Stomach smooth muscle (tissue), 2 donors: ENCODE data around the gene TNFAIP8.
A peak's percentile ranks its signal among the peaks of the same experiment; 100 is the strongest.

Experiments used
- H3K27ac ChIP-seq: one replicate; pipeline ENCODE4 v1.7.0; 2013; ENCODE audit warnings: mild to moderate bottlenecking, low read length, inconsistent platforms
- H3K27me3 ChIP-seq, 2 donors: one replicate each; pipeline ENCODE4 v1.7.0; 2013; ENCODE audit warnings: low read length in 2 of 2; ENCODE audit not compliant: insufficient read depth in 2 of 2, control insufficient read depth in 1 of 2
- H3K36me3 ChIP-seq, 2 donors: one replicate each; pipeline ENCODE4 v1.7.0; 2013; ENCODE audit warnings: low read length in 2 of 2; ENCODE audit not compliant: control insufficient read depth in 2 of 2, insufficient read depth in 2 of 2
- H3K4me1 ChIP-seq: one replicate; pipeline ENCODE4 v1.7.0; 2013; ENCODE audit warnings: low read length; ENCODE audit not compliant: control insufficient read depth, insufficient read depth
- H3K4me3 ChIP-seq, 2 donors: one replicate each; pipeline ENCODE4 v1.7.0; 2013; ENCODE audit warnings: low read length in 2 of 2
- H3K9ac ChIP-seq, 2 donors: one replicate each; pipeline ENCODE4 v1.7.0; 2013; ENCODE audit warnings: low read length in 2 of 2, mild to moderate bottlenecking in 1 of 2
- H3K9me3 ChIP-seq, 2 donors: one replicate each; pipeline ENCODE4 v1.7.0; 2013; ENCODE audit warnings: low read length in 2 of 2; ENCODE audit not compliant: control insufficient read depth in 2 of 2
- donor health status: healthy.
- donor health status: Pancreatic carcinoma.

TNFAIP8 gene

DNA sequence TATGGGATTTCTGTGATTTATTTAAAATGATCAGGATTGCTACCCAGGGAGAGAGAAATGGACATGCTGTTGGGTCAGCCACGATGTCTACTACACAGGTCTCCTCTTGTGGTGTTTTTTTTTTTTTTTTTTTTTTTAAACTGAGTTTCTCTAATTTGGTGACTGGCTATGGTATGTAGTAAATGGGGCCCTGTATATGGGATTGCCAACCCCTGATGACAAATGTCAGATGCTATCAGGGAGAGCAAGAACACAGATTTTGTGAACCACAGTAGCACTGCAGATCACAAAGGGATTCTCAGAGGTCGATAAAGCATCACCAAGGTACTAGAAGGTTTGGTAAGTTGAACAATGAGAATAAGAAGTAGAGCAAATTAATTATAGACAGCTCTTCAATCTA lies 16.5 kb upstream of the TNFAIP8 start:
- no peaks in the 10 kb centered on the region for H3K9me3 ChIP-seq
- no peak overlapping the region for H3K9ac ChIP-seq
- peaks cover 21% of the 10 kb centered on the region for H3K4me1 ChIP-seq
- H3K27ac ChIP-seq, result no peak overlapping the region
- no peaks in the 10 kb centered on the region for H3K36me3 ChIP-seq
- no peaks in the 10 kb centered on the region for H3K27me3 ChIP-seq
- H3K4me3 ChIP-seq, result no peak overlapping the region

DNA sequence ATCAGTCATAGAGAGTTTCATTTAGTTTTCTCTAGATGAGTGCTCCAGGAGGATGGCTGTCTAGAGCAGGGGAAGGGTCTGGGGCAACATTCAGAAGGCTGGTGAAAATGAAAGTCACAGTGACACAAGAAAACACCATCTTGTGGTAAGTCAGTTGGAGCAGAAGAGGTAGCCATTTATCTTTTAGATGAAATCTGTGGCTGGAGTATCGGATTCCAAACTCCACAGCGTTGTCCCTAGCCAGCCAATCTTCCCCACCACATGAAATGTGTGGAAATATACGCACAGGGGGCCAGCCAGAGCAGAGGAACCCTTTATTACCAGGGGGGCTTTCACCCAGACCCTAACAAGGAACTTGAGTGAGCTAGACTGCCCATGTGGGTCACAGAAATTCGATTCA lies 15.9 kb upstream of the TNFAIP8 start:
- no peak overlapping the region for H3K4me3 ChIP-seq
- no peak overlapping the region for H3K27ac ChIP-seq

DNA sequence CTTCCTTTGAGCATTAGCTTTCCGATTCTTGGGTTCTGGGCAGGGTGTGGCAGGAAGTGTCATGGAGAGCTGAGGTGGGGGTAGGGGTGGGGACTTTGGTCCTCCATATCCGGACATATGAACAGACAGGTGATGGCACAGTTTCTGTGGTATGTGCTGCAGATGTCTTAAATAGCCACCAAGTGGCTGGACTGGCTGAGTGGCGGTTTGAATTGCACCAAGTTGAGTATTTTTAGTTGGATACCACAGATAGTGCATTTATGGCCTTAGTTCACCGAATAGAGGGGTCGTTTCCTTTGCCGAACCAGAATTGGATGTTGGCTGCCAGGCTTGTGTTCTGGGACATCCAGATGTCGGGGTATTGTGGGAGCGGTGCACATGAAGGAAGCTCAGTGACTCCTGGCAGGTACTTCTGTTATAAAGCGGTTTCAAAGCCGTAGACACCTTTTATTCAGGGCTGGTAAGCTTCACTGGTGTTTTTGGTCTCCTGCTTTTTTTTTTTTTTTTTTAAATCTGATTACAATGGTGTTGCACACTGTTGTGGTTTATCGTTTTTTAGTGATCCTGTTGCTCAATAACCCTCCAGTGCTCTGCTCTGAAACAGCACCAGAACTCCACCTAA lies 15.1 kb upstream of the TNFAIP8 start:
- no peaks in the 10 kb centered on the region for H3K36me3 ChIP-seq
- H3K27ac ChIP-seq, result no peak overlapping the region
- no peak overlapping the region for H3K9ac ChIP-seq
- H3K4me3 ChIP-seq, result no peak overlapping the region
- H3K4me1 ChIP-seq, result peaks cover 21% of the 10 kb centered on the region
- no peaks in the 10 kb centered on the region for H3K9me3 ChIP-seq
- H3K27me3 ChIP-seq, result no peaks in the 10 kb centered on the region

More for the DNA sequence above, 15.9 kb upstream of the TNFAIP8 start:
- no peaks in the 10 kb centered on the region for H3K9me3 ChIP-seq
- H3K9ac ChIP-seq, result no peak overlapping the region
- peaks cover 21% of the 10 kb centered on the region for H3K4me1 ChIP-seq
- no peaks in the 10 kb centered on the region for H3K36me3 ChIP-seq
- H3K27me3 ChIP-seq, result no peaks in the 10 kb centered on the region

DNA sequence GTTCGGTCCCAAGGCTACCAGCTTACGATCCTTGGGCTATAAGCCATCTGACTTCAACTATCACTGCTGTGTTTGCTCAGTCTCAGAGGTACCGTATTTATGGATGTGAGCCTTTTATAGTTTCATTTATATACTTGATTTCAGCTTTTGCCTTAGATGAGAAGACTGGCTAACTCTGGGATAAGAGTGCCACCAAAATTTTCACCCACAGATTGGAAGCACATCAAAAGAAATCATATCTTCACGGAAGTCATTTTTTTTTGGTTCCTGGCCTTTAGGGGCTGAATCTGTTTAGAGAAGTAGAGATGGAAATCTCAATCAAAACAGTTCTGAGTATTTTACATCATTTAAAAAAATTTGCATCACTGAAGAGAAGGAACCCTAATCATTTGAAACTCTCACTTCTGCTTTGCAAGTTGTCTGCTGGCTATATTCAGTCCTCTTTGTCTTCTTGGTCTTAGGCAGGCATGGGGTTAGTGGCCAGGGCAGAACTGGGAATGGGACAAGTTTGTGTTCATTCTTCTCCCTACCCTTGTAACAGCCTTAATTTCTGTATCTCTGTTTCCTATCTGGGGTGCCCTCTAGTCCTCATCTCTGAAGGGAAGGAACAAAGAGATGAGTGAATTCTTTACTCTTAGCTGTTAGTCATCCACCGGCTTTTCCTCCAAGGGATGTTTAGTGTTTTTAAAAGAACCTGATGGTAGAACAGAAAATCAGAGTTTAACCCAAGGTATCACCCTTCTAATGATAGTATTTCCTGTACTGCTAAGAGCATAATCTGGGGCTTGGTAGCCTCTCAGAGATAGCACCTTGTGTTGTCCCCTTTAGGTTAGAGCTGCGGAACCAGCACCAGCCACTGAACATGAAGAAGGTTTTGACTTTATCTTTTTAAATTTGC lies 14.1 kb upstream of the TNFAIP8 start:
- H3K4me3 ChIP-seq, result no peak overlapping the region

DNA sequence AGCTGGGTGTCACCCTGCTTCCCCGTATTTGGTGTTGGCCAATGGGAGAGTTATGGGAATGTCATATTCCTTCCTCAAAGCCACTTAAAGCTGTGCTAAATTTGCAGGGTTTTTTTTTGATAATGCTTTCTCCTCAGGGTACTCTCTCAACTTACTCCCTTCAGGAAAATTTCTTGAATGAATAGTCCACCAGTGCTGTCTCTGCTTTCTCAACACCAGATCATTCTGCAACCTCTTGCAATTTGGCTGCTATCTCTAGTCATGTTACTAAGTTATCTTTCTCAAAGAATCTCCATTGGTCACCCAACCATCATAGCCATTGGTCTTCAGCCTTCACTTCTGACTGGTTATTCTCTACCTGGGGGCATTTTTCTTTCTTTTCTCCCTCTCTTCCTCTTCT lies 13.4 kb upstream of the TNFAIP8 start:
- H3K9me3 ChIP-seq, result no peaks in the 10 kb centered on the region
- H3K36me3 ChIP-seq, result no peaks in the 10 kb centered on the region
- peak overlapping the region in 1 of 2 donors; percentile 40 for H3K4me3 ChIP-seq
- H3K4me1 ChIP-seq, result peaks cover 20% of the 10 kb centered on the region
- H3K27ac ChIP-seq, result no peak overlapping the region
- H3K27me3 ChIP-seq, result no peaks in the 10 kb centered on the region
- H3K9ac ChIP-seq, result peak overlapping the region in 1 of 2 donors; percentile 11

More for the DNA sequence above, 14.1 kb upstream of the TNFAIP8 start:
- no peaks in the 10 kb centered on the region for H3K36me3 ChIP-seq
- no peak overlapping the region for H3K27ac ChIP-seq
- H3K27me3 ChIP-seq, result no peaks in the 10 kb centered on the region
- no peak overlapping the region for H3K9ac ChIP-seq
- no peaks in the 10 kb centered on the region for H3K9me3 ChIP-seq
- H3K4me1 ChIP-seq, result peaks cover 21% of the 10 kb centered on the region

DNA sequence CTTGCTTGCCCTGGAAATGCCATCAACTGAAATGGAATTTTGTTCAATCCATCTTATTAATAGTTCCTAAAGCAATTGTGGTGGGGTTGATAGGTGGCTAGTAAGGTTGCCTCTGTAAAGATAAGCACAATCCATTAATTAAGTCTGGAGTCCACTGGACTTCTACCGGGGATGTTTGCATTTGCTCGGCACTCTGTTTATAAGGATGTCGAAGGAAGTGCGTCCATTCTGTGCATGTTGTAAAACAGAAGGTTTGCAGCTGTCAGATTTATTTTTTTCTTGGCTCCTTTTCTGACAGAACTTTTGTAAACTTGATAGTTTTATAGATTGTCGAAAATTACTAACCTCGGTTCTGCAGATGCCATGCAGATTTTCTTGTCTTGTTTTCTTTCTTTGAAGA lies 12.8 kb upstream of the TNFAIP8 start:
- Histone ChIP-seq H3K4me1 (peaks cover 14% of the 10 kb centered on the region), H3K9me3 (no peaks in the 10 kb centered on the region), H3K27ac (no peak overlapping the region), H3K27me3 (no peaks in the 10 kb centered on the region), H3K9ac (no peak overlapping the region), H3K4me3 (peak overlapping the region in 1 of 2 donors; percentile 40), H3K36me3 (no peaks in the 10 kb centered on the region)

DNA sequence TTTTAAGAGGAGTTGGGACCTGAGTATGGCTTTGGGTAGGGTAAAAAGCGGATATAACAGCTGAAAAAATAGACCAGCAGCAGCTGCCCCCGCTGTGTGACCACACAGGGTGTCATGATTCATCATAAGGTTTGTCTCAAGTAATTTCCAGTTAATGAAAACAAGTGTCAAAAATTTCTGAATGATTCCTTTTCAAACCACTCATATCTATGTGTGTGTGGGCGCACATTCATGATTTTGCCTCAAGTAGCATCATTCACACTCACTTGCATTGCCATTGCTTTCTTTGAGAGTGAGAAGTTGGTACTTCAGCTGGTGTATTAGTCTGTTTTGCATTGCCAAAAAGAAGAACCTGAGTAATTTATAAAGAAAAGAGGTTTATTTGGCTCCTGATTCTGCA lies 12.1 kb upstream of the TNFAIP8 start:
- no peaks in the 10 kb centered on the region for H3K9me3 ChIP-seq
- no peaks in the 10 kb centered on the region for H3K27me3 ChIP-seq
- H3K4me3 ChIP-seq, result no peak overlapping the region
- no peak overlapping the region for H3K9ac ChIP-seq
- H3K27ac ChIP-seq, result no peak overlapping the region
- no peaks in the 10 kb centered on the region for H3K36me3 ChIP-seq
- peaks cover 10% of the 10 kb centered on the region for H3K4me1 ChIP-seq

DNA sequence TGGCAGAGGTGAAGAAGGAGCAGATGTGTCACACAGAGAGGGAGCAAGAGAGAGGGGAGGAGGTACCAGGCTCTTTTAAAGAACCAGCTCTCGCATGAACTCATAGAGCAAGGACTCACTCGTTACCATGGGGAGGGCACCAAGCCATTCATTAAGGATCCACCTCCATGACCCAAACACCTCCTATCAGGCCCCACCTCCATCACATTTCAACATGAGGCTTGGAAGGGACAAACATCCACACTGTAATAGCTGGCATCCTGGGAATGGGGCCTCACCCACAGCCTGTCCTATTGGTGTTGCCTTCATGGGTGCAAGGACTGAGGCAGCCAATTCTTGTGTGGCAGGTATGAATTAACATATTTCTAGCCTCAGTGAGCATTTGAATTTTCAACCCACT lies 11.6 kb upstream of the TNFAIP8 start:
- H3K27ac ChIP-seq, result no peak overlapping the region
- no peaks in the 10 kb centered on the region for H3K27me3 ChIP-seq
- H3K36me3 ChIP-seq, result no peaks in the 10 kb centered on the region
- H3K9me3 ChIP-seq, result no peaks in the 10 kb centered on the region
- H3K4me1 ChIP-seq, result peaks cover 10% of the 10 kb centered on the region
- H3K9ac ChIP-seq, result no peak overlapping the region
- H3K4me3 ChIP-seq, result no peak overlapping the region

DNA sequence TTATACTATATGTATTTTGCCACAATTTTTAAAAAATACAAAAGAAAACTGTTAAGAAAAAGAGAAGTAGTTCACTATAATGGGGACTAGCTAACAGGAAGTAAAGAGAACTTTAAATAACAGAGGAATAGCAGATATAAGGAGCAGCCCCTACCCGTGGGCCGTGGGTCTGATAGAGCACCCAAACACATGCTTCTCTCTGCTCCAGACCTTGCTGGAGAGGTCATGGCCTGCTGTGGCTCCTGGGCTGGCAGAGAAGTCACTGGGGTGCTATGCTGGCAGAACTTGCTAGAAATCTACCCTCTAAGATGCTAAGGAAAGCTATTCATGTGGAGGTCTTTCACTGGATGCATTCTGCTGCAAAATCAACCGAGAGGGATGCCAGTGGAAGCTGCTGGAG lies 10.0 kb upstream of the TNFAIP8 start:
- H3K36me3 ChIP-seq, result no peaks in the 10 kb centered on the region
- H3K4me3 ChIP-seq, result no peak overlapping the region
- peaks cover 10% of the 10 kb centered on the region for H3K4me1 ChIP-seq
- no peak overlapping the region for H3K9ac ChIP-seq
- no peaks in the 10 kb centered on the region for H3K27me3 ChIP-seq
- no peak overlapping the region for H3K27ac ChIP-seq
- H3K9me3 ChIP-seq, result no peaks in the 10 kb centered on the region

DNA sequence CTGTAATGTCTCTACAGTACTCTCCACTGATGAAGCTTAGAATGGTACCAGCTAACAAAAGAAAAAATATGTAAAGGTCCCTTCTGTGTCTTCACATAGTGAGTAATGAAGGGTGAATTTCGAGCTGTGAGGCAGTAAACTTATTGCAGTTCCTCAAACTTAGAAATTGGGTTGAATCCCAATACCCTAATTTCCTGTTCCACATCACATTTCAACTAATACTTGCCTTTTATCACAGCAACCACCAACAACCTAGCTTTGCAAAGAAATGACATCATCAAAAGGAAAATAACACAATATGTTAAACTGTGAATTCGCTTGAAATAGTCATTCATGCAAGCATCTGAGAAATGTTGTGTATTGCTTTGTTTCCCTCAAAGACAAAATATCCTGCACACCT lies 9.4 kb upstream of the TNFAIP8 start:
- no peak overlapping the region for H3K9ac ChIP-seq
- H3K4me3 ChIP-seq, result no peak overlapping the region
- H3K27me3 ChIP-seq, result no peaks in the 10 kb centered on the region
- H3K9me3 ChIP-seq, result no peaks in the 10 kb centered on the region
- H3K36me3 ChIP-seq, result no peaks in the 10 kb centered on the region
- H3K4me1 ChIP-seq, result peaks cover 10% of the 10 kb centered on the region
- H3K27ac ChIP-seq, result no peak overlapping the region

DNA sequence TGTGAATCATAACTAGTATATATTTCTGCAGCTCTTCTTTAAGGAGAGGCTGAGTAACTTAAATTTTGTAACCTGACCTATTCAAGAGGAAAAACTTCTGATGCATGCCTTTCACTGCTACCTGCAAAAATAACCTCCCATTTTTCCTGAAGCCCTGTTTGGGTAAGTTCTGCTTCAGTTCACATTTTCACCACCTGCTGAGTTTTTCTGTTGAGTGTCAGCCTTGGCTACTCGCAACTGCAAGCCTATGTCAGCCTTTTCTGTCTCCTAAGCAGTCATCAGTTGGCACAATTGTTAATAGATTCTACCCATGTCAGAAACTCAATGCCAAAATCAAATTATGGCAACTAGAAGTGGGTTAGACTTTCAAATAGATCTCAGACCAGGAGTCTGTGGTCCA lies 8.2 kb upstream of the TNFAIP8 start:
- no peak overlapping the region for H3K9ac ChIP-seq
- H3K9me3 ChIP-seq, result no peaks in the 10 kb centered on the region
- no peaks in the 10 kb centered on the region for H3K27me3 ChIP-seq
- peaks cover 5% of the 10 kb centered on the region for H3K4me1 ChIP-seq
- H3K4me3 ChIP-seq, result no peak overlapping the region
- H3K27ac ChIP-seq, result no peak overlapping the region
- H3K36me3 ChIP-seq, result no peaks in the 10 kb centered on the region
